ENCODE results near the gene METTL21A. TPM values are rescaled to one million over a fixed set of nuclear protein-coding genes. Genes with fewer than 3 reads are reported as not detected.

METTL21A gene
- total RNA-seq, 1 experiment from 2014 or later = 13.6 TPM

- H3K27ac ChIP-seq = no peak overlapping the region
- no peaks in the 10 kb centered on the region for H4K20me1 ChIP-seq (ENCODE audit: insufficient read depth)
- no TSS peak for BruUV-seq (replicated peaks)
- H3K9me3 ChIP-seq (ENCODE audit: insufficient read depth, low read depth) = no peaks in the 10 kb centered on the region
- H3K4me3 ChIP-seq = no peak overlapping the region
- no peaks in the 10 kb centered on the region; the same call in 1 of the 2 replicates for H3F3A ChIP-seq (ENCODE audit: insufficient read depth, low read depth)
- peaks cover 16% of the 10 kb centered on the region; the same call in 1 of the 2 replicates for H3K36me3 ChIP-seq (ENCODE audit: low read depth)
- no peak overlapping the region for H2AFZ ChIP-seq
- H3K79me2 ChIP-seq (ENCODE audit: low read depth) = no peaks in the 10 kb centered on the region
- intact Hi-C loops (cut with micrococcal nuclease; ENCODE audit: unreplicated experiment) = loop anchor here (10.0 kb wide), 1 partner anchor 87 kb away; no protein-coding TSS in a partner anchor
- ChIA-PET POLR2A (ENCODE audit: unreplicated experiment) (no interaction called here), CTCF (no interaction called here)
- no peaks in the 10 kb centered on the region for H3K9me2 ChIP-seq (ENCODE audit: insufficient read depth)
- no peak for TF ChIP-seq CTCF (conservative IDR thresholded peaks at IDR 0.05)
- TF ChIP-seq EZH2 (IDR thresholded peaks at IDR 0.05; ENCODE audit: low read depth) = no peak
- H3K27me3 ChIP-seq (ENCODE audit: insufficient read depth, low read depth) = no peaks in the 10 kb centered on the region
- H3K4me2 ChIP-seq = no peak overlapping the region
- H3K4me1 ChIP-seq (replicated peaks; ENCODE audit: insufficient read depth) = no peaks in the 10 kb centered on the region
- DNase-seq = no peak
Measured at GRCh38 chr2:207571370-207571769, 53.8 kb downstream of the METTL21A start.

GRCh38 chr2:207567671-207568070 lies 57.5 kb downstream of the METTL21A start:
- Histone ChIP-seq H3K4me2 (no peak overlapping the region), H3K9me2 (ENCODE audit: insufficient read depth) (no peaks in the 10 kb centered on the region), H3K4me1 (replicated peaks; ENCODE audit: insufficient read depth) (no peaks in the 10 kb centered on the region), H3K9me3 (ENCODE audit: insufficient read depth, low read depth) (no peaks in the 10 kb centered on the region), H3K4me3 (no peak overlapping the region), H3K36me3 (ENCODE audit: low read depth) (peaks cover 3% of the 10 kb centered on the region; the same call in 1 of the 2 replicates), H2AFZ (no peak overlapping the region), H3K27ac (no peak overlapping the region), H3F3A (ENCODE audit: insufficient read depth, low read depth) (no peaks in the 10 kb centered on the region), H4K20me1 (ENCODE audit: insufficient read depth) (no peaks in the 10 kb centered on the region), H3K27me3 (ENCODE audit: insufficient read depth, low read depth) (no peaks in the 10 kb centered on the region), H3K79me2 (ENCODE audit: low read depth) (no peaks in the 10 kb centered on the region)
- ChIA-PET POLR2A (ENCODE audit: unreplicated experiment) (interaction anchor here (0.5 kb wide), 1 partner anchor 37 kb away, joined by 3 read pairs; no protein-coding TSS in a partner anchor), CTCF (no interaction called here)
- intact Hi-C loops (cut with micrococcal nuclease; ENCODE audit: unreplicated experiment) = no loop called here
- no peak for TF ChIP-seq CTCF (conservative IDR thresholded peaks at IDR 0.05)
- no TSS peak for BruUV-seq (replicated peaks)
- no peak for DNase-seq

GRCh38 chr2:207565736-207566500 lies 59.3 kb downstream of the METTL21A start:
- H3K27me3 ChIP-seq (ENCODE audit: insufficient read depth, low read depth) = no peaks in the 10 kb centered on the region
- no peaks in the 10 kb centered on the region for H3F3A ChIP-seq (ENCODE audit: insufficient read depth, low read depth)
- ChIA-PET POLR2A (ENCODE audit: unreplicated experiment) (no interaction called here), CTCF (no interaction called here)
- no TSS peak for BruUV-seq (replicated peaks)
- peaks cover 1% of the 10 kb centered on the region; the same call in 1 of the 2 replicates for H3K36me3 ChIP-seq (ENCODE audit: low read depth)
- H3K4me1 ChIP-seq (replicated peaks; ENCODE audit: insufficient read depth) = no peaks in the 10 kb centered on the region
- H2AFZ ChIP-seq = no peak overlapping the region
- H3K79me2 ChIP-seq (ENCODE audit: low read depth) = no peaks in the 10 kb centered on the region
- no peak overlapping the region for H3K4me2 ChIP-seq
- intact Hi-C loops (cut with micrococcal nuclease; ENCODE audit: unreplicated experiment) = no loop called here
- H4K20me1 ChIP-seq (ENCODE audit: insufficient read depth) = no peaks in the 10 kb centered on the region
- no peaks in the 10 kb centered on the region for H3K9me2 ChIP-seq (ENCODE audit: insufficient read depth)
- no peaks in the 10 kb centered on the region for H3K9me3 ChIP-seq (ENCODE audit: insufficient read depth, low read depth)
- H3K4me3 ChIP-seq = no peak overlapping the region
- no peak for DNase-seq
- H3K27ac ChIP-seq = no peak overlapping the region
- TF ChIP-seq EZH2 (IDR thresholded peaks at IDR 0.05; ENCODE audit: low read depth) = no peak
- no peak for TF ChIP-seq CTCF (conservative IDR thresholded peaks at IDR 0.05)

Other genes starting within 250 kb of the METTL21A start
- 36.1 and 42.2 TPM in 2 replicates for gene CREB1, start 95.4 kb downstream of the METTL21A start, total RNA-seq (2021)
- 21.8 and 24.8 TPM in 2 replicates for gene CCNYL1, start 86.2 kb upstream of the METTL21A start, total RNA-seq (2021)
- gene FZD5, start 144.5 kb upstream of the METTL21A start, total RNA-seq (2021) = 5.6 and 6.8 TPM in 2 replicates

All from PC-9 (cell line).